Measurements from ENCODE around the gene UNC119B.
A peak's percentile ranks its signal among the peaks of the same experiment; 100 is the strongest.

Gene UNC119B

DNA sequence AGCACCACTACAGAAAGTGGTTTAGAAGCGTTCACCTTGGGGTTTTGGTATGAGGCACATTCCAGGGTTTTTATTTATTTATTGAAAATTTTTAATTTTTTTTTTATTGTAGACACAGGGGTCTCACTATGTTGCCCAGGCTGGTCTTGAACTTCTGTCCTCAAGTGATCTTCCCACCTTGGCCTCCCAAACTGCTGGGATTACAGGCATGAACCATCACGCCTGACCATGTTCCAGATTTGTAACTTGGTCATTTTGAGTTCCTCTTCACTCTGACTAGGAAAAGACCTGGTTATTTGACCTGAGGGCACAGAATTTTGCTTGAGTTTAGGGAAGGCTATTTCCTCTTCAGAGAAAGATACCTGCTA, 20.2 kb upstream of the UNC119B start:
- peaks cover 4% of the 10 kb centered on the region for H3K27me3 Mint-ChIP-seq (ENCODE audit: low read depth, poor library complexity)
- TF ChIP-seq, protein P1, sequence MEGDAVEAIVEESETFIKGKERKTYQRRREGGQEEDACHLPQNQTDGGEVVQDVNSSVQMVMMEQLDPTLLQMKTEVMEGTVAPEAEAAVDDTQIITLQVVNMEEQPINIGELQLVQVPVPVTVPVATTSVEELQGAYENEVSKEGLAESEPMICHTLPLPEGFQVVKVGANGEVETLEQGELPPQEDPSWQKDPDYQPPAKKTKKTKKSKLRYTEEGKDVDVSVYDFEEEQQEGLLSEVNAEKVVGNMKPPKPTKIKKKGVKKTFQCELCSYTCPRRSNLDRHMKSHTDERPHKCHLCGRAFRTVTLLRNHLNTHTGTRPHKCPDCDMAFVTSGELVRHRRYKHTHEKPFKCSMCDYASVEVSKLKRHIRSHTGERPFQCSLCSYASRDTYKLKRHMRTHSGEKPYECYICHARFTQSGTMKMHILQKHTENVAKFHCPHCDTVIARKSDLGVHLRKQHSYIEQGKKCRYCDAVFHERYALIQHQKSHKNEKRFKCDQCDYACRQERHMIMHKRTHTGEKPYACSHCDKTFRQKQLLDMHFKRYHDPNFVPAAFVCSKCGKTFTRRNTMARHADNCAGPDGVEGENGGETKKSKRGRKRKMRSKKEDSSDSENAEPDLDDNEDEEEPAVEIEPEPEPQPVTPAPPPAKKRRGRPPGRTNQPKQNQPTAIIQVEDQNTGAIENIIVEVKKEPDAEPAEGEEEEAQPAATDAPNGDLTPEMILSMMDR (IDR thresholded peaks at IDR 0.05), result no peak
- DNase-seq, result no peak
- H3K4me3 Mint-ChIP-seq, result no peak overlapping the region
- H3K9me3 Mint-ChIP-seq, result no peaks in the 10 kb centered on the region
- peaks cover 35% of the 10 kb centered on the region for H3K36me3 Mint-ChIP-seq (ENCODE audit: low read depth)
- peaks cover 67% of the 10 kb centered on the region for H3K4me1 Mint-ChIP-seq
- H3K27ac Mint-ChIP-seq, result no peak overlapping the region

DNA sequence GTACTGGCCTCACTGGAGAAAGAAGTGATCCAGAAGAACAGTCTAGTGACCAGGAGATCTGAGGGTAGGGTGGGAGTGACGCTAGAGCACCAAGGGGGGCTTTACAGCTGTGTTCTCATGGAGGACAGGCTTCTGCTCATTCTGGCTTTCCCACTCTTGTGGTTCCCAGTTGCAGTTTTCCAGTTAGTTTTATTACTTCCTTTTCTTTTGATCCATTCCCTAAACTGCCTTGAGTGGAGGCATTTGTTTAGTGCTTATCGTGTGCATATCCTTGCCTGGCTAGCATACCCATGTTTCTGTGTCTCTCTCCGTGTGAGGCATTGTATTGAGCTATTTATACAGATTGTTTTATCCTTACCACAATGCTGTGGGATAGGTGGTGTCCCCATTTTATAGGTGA, 19.3 kb upstream of the UNC119B start:
- Mint-ChIP-seq H3K36me3 (ENCODE audit: low read depth) (peaks cover 44% of the 10 kb centered on the region), H3K27me3 (ENCODE audit: low read depth, poor library complexity) (peaks cover 4% of the 10 kb centered on the region), H3K4me3 (peak overlapping the region; percentile 9), H3K27ac (peak overlapping the region; percentile 53), H3K9me3 (no peaks in the 10 kb centered on the region), H3K4me1 (peaks cover 67% of the 10 kb centered on the region)
- no peak for DNase-seq
- TF ChIP-seq, protein P1 (IDR thresholded peaks at IDR 0.05), result no peak

DNA sequence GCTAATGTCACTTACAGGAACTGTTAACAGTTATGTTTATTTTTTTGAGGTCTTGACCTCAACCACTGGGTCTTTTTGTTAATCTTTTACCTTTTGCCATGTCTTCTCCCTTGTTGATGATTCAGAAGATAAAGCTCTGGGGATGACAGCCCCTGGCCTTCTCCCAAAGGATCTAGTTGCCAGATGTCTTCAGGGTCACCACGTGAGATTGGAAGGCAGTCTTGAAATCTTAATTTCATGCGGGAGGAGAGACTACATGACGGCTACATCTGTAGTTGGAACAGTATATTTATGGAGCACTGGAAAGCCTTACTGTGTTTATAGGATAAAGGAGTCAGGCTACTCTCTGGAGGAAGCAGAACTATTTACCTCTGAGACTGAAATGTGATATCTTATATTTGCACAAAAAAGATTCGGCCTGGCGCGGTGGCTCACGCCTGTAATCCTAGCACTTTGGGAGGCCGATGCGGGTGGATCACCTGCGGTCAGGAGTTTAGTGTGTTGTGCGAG, 17.7 kb upstream of the UNC119B start:
- Mint-ChIP-seq H3K27me3 (ENCODE audit: low read depth, poor library complexity) (peaks cover 4% of the 10 kb centered on the region), H3K36me3 (ENCODE audit: low read depth) (peaks cover 59% of the 10 kb centered on the region), H3K4me1 (peaks cover 67% of the 10 kb centered on the region), H3K9me3 (no peaks in the 10 kb centered on the region), H3K4me3 (no peak overlapping the region), H3K27ac (peak overlapping the region; percentile 64)
- TF ChIP-seq, protein P1 (IDR thresholded peaks at IDR 0.05), result no peak
- DNase-seq, result no peak

DNA sequence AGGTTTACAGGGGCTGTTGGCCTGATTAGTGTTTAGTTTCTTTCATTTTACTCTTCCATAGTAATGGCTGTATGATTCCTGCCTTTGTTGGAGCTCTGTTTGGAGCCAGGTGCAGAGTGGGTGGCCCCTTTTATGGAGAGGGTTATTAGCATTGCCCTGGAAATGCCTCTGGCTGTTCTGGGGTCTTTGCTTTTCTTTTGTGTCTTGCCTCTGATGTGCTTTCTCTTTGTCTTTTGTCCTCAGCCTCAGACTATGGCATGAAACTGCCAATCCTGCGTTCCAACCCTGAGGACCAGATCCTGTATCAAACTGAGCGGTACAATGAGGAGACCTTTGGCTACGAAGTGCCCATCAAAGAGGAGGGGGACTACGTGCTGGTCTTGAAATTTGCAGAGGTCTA, 16.4 kb upstream of the UNC119B start:
- Mint-ChIP-seq H3K4me3 (no peak overlapping the region), H3K9me3 (no peaks in the 10 kb centered on the region), H3K27ac (peak overlapping the region; percentile 60), H3K27me3 (ENCODE audit: low read depth, poor library complexity) (peaks cover 4% of the 10 kb centered on the region), H3K4me1 (peaks cover 54% of the 10 kb centered on the region), H3K36me3 (ENCODE audit: low read depth) (peaks cover 61% of the 10 kb centered on the region)
- no peak for DNase-seq
- TF ChIP-seq, protein P1 (IDR thresholded peaks at IDR 0.05), result no peak

DNA sequence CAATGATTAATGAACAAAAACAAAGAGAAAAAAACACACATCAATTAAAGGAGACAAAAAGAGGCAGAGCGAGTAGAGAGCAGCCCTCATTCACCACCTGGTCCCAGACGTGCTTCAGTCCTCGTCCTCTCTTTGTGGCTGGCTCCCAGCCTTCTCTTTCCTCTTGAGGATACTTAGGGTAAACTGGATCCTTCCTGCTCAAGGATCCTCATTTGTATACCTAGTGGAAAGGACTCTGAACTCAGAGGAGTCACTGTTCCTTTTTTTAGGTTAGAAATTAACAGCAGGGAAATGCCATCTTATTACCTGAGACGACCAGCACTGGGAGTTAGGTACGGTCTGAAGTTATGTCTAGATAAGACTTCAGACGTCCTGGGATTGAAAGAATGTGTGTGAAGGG, 13.6 kb upstream of the UNC119B start:
- TF ChIP-seq, protein P1 (IDR thresholded peaks at IDR 0.05), result no peak
- Mint-ChIP-seq H3K4me1 (peaks cover 26% of the 10 kb centered on the region), H3K27me3 (ENCODE audit: low read depth, poor library complexity) (peaks cover 4% of the 10 kb centered on the region), H3K9me3 (no peaks in the 10 kb centered on the region), H3K27ac (no peak overlapping the region), H3K36me3 (ENCODE audit: low read depth) (peaks cover 73% of the 10 kb centered on the region), H3K4me3 (no peak overlapping the region)
- DNase-seq, result no peak

DNA sequence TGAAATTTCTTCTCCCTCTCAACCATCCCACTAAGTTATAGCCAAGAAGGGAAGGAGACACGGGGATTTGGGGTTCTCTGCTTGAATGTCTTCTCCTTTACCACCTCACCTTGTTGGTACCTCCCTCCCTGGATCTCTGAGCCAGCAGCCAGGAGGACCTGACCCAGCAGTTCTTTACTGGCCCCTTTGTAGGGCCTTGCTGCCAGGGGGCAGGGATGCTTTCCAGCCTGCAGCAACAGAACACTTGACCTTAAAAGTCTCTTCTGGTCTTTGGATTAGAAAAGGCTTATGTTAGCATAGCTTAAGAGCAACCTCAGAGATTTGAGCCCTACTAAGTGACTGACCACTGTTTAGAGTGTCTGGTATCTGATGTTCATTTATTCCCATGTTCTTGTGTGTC, 12.9 kb upstream of the UNC119B start:
- H3K27me3 Mint-ChIP-seq (ENCODE audit: low read depth, poor library complexity), result peaks cover 4% of the 10 kb centered on the region
- H3K4me3 Mint-ChIP-seq, result no peak overlapping the region
- no peak overlapping the region for H3K27ac Mint-ChIP-seq
- peaks cover 76% of the 10 kb centered on the region for H3K36me3 Mint-ChIP-seq (ENCODE audit: low read depth)
- TF ChIP-seq, protein P1 (IDR thresholded peaks at IDR 0.05), result no peak
- no peaks in the 10 kb centered on the region for H3K9me3 Mint-ChIP-seq
- H3K4me1 Mint-ChIP-seq, result peaks cover 19% of the 10 kb centered on the region
- DNase-seq, result no peak
